Activated CD4-positive, alpha-beta T cell treated with anti-CD3 and anti-CD28 coated beads, Interleukin-10, Interleukin-2, amounts not matched to agents 100 ng/mL and 50 ng/mL, durations not matched to agents 16 hours and 8 hours (primary cell): ENCODE results near the gene RCOR2.

Experiments
- DNase-seq: peaks from one replicate; pipeline ENCODE4 v3.0.0-alpha.2; 2020

The RCOR2 gene

DNA sequence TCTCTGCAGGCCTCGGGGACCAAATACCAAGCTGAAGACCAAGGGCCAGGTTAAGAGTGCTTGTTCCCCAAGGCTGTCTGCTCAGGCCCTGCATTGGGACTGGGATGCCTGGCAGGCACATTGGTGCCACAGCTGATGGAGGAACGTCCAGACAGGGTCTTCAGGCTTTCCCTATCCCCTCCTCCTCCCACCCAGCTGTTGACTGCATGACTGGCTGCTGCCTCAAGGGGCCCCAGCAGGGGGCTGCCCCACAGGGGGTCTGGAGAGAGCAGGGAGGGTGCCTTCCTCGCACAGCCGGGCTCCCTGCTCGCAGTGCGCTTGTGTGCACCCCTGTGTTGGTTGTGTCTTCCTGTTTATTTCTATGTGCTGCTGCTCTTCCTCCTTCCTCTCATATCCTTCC, 9.9 kb downstream of the RCOR2 start:
- no peak for DNase-seq

DNA sequence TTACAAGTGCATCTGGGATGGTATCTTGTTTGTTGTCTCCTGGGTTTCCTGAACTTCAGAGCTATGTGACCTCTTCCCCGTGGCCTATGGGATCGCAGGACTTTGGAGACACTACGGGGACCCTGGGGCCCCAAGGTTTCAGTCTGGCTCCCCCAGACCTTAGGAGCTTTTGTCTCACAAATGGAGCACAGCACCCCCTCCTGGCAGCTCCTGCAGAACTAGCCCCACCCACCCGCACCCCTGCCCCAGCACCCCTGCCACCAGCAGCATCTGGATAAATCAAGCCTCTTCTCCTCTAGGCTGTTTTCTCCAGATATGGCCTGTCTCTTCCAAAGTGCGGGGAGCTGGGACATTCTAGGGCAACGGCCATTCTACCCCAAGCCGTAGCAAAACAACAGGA, 10.4 kb downstream of the RCOR2 start:
- DNase-seq: peak; percentile 39

DNA sequence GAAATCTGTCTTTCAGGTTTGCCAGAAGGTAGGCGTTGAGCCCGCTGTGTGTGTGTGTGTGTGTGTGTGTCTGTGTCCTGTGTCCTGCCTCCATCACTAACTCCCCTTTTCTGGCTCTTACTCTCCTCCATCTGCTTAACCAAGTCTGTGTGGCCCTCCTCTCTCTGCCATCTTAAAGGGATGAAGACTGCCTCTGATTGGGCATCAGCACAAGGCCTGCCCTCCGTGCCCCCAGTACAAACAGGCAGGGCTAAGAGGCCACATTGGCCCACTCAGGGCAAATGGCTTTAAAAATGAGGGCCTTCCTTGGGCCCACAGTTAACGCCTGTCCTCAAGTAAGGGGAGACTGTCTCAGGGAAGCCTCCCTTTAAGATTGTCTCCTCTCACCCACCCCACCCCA, 10.9 kb downstream of the RCOR2 start:
- no peak for DNase-seq

DNA sequence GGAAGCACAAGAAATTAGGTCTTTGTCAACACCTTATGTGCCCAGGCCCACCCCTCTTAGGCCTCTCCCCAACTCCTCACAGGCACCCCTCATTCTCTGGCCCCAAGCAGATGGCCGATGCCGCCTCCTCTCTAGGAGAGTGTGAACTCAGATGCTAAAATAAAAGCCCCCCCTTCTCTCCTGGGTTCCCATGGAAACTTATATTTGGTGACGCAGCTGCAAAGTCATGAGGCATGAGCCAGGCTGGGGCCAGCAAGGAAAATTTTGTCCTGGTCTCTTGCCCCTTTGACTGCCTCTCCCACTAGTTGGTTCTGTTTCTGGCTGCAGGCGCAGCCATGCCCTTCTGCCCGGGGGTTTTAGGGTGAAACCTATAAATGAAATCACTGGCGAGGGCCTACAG, 11.8 kb downstream of the RCOR2 start:
- DNase-seq: no peak

DNA sequence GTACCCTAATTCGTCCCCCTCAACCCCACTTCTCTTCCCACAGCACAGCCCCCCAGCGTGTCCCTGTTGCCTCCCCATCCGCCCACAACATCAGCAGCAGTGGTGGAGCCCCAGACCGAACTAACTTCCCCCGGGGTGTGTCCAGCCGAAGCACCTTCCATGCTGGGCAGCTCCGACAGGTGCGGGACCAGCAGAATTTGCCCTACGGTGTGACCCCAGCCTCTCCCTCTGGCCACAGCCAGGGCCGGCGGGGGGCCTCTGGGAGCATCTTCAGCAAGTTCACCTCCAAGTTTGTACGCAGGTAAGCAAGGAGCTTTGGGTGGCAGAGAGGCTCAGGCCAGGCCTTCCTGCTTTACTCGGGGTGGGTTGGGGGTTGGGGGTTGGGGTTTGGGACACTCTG, 12.2 kb downstream of the RCOR2 start:
- DNase-seq: no peak

DNA sequence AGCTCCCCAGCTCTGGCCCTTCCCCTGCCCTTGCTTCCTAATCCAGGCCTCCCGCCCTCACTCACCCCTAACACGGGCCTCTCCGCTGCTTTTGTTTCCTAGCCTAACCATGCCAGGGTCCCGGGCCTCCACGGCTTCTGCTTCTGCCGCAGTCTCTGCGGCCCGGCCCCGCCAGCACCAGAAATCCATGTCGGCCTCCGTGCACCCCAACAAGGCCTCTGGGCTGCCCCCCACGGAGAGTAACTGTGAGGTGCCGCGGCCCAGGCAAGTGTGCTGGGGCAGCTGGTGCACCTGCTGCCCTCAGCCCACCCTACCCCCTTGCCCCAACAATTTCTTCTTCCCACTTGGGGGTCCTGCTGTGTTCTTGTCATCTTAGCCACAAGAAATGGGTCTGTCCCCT, 13.1 kb downstream of the RCOR2 start:
- no peak for DNase-seq

DNA sequence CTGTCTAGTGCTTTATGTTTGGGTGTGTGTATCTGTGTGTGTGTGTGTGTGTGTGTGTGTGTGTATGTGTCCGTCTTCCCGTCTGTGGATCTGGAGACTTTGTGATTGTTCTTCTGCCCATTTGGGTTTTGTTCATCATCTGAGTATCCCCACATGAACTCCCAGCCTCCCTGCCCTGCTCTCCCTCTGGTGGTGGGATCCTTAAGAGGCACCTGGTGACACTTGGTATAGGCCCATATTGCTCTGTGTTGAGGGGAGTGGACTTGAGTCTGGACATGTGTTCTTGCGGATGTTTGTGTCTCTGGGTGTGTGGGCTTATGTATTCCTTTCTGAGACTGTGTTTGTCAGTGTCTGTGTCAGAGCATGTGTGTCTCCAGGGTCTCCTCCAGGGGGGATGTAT, 15.3 kb downstream of the RCOR2 start:
- no peak for DNase-seq

DNA sequence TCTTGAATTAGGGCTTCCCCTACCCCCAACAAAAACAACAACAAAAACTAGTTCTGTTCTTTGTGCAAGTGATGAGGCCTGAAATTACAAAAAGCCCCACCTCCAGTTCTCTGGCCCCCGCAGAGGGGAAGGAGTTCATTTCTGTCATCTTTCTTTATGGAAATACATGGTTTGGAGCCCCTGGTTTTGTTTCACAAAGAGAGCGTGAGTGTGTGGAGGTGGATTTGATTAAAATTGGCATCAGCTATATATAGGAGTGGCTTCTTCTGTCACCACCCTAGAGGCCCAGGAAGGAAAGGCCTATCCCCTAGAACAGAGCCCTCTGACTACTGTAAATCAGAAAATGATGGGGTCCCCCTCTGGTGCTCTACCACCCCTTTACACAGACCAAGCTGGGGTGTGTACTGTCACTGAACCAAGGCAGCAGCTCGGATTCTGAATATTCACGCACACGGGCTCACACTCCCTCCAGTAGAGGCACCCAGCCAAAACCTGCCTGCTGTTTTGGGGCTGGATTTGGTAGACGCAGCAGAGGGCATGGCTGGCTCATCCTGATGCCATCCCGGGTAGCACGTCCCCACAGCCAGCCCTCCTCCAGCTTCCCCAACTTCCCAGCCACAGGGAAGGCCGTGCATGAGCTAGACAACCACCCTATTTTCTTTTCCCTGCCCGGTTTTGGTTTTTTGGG, 19.4 kb downstream of the RCOR2 start:
- DNase-seq: no peak

DNA sequence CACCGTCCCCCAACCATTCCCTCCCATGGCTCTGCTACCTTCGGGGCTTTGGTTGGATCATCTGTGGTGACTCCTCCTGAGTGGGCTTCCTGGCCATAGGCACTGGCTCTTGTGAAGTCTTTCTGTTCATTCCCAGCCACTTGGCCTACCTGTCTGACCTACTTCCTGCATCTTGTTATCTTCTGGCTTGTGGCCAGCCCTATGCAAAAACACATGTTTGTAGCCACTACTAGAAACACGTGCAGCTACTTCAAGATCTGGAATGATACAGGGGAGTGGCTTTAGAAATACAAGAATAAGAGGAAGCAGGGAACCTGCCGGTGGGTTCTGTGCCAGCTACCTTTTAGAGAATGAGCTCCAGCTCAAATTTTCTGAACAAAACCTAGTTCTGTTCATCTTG, 20.9 kb downstream of the RCOR2 start:
- DNase-seq: no peak

DNA sequence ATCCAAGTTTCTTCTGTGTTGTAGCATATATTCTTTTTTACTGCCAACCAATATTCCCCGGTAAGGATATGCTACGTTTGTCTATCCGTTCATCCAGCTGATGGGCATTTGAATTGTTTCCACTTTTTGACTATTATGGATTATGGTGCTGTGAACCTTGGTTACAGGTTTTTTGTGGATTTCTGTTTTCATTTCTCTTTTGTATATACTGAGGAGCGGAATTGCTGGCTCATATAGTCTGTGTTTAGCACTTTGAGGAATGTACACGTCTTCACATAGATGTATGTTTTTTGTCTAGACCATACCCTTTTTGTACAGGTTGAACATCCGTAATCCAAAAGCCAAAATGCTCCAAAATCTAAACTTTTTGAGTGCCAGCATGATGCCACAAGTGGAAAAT, 23.6 kb downstream of the RCOR2 start:
- DNase-seq: no peak

DNA sequence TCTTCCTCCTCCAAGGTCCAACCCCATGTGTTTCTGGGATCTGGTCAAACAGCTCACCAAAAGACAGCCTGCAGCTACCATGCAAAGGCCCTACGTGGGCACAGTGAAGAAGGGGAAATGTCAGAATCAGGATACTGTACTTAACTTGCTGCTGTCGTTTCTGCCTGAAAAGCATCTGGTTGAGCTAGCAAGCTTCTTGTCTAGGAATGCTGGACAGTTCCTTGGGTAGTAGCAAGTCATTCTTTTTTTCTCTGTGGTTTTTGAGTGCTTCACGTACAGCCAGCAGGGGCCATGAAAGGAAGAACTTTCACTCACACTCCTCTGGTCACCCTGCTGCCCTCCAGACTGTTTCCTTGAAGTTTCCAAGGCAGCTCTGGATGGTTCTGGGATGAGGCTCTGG, 24.7 kb downstream of the RCOR2 start:
- no peak for DNase-seq

DNA sequence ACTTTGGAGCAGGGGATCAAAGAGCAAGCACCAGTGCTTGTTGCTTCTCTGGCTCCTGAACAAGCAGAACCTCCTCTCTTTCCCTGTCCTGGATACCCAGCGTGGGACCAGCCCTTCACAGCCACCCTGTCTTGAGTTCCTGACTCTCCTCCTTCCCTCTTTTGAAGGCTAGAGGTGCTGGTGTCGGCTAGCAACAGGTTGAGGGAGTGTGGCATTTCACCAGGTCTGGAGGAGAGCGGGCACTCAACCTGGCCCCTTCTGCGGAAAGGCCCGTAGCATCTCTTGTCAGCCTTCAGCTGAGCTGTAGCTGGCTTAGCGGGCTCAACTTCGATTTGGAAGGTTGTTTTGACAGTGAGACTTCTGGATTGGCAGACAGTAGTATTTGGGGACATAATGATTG, 26.6 kb downstream of the RCOR2 start:
- no peak for DNase-seq

DNA sequence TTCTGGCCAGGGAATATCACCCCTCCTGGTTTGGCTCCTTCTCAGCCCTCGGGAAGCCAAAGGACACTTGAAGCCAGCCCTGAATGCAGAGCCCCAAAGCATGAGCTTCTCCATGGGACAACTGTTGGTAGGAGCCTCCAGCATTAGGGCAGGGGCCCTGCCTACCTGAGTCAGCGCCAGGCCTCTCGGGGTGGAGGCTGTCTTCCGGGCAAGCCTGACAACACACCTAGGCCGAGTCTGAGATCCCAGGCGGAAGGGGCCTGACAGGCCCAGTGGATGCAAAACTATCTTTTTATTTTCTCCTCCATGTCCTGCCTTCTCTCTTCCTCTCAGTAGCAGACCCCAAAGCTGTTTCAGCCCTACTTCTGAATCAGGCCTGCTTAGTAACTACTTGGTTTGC, 27.6 kb downstream of the RCOR2 start:
- no peak for DNase-seq

DNA sequence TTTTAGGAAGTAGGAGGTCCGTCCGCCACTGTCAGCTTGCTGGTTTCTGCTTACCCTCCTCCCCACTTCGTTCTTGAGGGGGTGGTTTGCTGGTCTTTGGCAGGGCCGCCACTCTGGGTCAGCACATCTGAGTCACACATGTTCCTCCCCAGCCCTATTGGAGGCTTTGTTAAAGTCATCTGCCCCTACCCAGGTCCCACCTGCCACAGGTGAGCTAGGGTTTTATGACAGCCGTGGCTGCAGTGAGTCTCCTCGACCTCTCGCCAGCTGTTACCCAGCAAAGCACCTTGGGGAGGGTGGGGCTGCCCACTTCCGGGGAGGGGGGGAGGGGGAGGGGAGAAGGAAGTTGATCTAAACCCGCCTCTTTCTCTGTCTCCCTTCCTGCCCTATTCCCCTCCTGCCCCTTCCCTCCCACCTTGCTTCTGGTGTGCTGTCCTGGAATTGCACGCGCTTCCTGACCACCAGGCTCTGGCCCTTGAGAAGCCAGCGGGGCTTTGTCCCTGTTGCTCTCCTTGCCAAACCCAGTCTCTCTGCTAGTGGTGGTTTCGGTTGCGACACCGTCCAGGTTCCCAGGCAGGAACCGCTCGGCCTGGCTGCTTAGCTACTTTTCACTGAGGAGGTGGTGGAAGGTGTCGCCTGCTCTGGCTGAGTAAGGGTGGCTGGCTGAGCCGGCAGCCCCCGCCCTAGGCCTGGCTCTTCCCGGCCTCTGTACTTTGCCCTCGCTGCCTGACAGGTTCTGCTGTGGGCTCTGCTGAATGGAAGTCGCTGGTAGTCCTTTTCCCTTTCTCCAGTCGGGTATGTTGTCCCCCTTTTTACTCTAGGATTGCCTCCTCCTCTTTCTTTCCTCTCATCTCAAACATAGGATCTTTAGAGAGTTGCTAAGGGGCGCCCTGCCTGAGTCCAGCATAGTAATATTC, 28.5 kb downstream of the RCOR2 start:
- peak; percentile 77 for DNase-seq

DNA sequence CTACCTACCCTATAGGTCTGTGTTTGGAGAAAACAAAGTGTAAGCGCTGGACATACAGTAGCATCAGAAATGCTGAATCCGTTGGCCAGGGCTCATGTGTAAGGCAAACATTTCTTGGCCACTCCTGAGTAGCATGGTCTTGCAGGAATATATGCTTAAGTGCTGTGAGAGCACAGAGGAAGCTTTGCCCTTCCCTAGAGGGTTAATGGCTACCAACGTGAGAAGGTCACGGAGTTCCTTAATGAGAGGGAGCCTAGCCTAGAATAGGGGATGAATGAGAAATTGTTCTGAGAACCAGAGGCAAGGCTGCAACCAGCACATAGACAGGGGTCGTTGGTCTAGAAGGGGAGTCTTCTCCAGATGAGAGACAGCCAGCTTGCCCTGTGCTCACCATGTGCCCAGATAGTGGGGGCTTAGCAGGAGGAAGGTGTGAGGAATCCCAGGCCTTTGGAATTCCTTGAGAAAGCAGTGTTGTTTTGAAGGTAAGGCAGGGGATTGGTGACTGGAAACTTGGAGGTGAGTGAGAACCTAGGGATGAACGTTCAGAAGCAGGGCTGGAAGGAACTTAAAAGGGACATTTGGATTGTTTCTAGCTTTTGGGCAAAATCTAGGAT, 29.5 kb downstream of the RCOR2 start:
- DNase-seq: no peak

DNA sequence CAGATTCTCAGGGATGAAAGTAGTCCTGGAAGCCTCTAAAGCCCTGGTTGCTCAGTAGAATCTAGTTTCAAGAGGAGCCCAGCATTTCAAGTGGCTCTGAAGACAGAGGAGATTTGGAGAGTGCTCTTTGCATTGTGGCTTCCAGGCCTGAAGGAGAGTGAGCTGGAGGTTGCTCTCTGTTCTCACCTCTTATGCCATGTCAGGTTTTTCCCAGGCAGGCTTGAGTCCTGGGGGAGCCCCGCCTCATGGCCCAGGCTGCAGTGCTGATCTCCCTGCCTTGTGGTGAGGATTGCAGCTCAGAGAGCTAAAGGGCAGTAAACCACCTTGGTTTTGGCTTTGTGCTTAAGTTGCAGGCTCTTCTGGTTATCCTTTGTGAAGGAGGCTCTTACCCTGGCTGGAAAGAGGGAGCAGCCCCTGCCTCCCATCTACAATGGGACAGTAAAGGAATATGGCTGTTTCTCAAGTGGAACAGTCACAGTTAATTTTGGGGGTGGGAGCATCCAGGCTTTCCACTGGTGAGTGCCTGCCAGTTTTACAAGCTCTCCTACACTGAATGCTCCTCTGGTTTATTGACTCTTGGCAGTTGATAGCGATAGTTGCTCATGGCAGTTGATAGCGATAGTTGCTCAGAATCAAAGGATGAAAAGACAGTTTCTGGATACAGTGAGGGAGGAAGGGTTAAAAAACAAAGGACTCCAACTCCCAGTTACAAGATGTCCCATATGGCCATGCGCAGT, 32.6 kb downstream of the RCOR2 start:
- DNase-seq: no peak

DNA sequence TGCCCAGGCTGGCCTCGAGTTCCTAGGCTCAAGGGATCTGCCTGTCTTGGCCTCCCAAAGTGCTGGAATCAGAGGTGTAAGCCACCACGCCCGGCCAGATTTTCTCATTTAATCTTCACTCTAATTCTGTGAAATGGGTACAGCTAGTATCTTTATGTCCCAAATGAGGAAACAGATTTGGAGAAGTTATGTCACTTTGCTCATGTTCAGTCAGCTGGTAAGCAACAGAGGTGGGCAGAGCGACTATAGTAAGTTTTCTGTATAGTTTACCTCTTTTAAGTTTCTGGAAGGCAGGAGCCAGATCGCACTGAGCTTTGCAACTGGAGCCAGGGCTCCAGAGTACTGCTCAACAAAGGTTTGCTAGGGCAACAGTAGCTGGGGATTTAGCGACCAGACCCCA, 33.2 kb downstream of the RCOR2 start:
- DNase-seq: no peak

DNA sequence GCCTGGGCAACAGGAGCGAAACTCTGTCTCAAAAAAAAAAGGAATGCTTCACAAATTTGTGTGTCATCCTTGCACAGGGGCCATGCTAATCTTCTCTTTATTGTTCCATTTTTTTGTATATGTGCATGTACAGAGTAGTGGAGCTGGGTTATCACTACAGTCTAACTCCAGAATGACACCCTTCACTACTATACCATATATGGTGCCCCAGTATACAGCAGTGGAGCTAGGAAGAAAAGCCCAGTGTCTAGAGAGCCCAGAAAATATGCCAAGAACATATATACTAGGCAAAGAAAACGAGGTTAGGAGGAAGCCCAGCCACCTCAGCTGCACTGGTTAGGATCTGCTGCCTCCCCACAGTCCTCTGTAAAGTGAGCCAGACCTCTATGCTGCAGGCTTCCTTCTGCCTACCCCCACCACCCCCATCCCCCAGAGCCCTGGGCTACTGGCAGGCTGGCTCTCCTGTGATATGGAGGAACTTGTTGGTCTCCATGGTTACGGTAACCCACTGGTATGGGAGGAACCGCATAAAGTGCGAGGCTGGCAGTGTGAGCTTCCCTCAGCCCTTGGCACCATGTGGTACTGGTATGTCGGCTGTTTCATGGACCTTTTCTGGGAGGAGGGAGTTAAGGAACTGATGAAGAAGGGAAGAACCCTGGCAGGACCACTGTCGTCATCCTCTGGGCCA, 34.3 kb downstream of the RCOR2 start:
- no peak for DNase-seq

DNA sequence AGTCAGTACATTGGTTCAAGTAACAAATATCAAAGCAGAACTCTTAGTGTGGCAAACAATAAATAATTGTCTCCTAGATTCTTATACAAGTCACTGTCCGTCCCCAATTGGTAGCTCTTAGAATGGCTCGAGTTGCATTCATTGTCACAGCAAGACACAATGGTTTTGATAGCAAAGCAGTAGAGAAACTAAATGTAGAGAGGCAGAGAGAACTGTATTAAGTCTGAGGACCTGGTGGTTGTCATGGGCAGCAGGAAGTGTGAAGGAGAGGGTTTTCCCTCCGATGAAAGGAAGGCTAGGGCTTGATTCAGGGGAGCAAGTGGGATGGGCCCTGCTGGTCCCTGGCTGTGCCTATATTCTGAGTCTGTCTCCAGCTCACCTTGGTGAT, 36.6 kb downstream of the RCOR2 start:
- DNase-seq: no peak

DNA sequence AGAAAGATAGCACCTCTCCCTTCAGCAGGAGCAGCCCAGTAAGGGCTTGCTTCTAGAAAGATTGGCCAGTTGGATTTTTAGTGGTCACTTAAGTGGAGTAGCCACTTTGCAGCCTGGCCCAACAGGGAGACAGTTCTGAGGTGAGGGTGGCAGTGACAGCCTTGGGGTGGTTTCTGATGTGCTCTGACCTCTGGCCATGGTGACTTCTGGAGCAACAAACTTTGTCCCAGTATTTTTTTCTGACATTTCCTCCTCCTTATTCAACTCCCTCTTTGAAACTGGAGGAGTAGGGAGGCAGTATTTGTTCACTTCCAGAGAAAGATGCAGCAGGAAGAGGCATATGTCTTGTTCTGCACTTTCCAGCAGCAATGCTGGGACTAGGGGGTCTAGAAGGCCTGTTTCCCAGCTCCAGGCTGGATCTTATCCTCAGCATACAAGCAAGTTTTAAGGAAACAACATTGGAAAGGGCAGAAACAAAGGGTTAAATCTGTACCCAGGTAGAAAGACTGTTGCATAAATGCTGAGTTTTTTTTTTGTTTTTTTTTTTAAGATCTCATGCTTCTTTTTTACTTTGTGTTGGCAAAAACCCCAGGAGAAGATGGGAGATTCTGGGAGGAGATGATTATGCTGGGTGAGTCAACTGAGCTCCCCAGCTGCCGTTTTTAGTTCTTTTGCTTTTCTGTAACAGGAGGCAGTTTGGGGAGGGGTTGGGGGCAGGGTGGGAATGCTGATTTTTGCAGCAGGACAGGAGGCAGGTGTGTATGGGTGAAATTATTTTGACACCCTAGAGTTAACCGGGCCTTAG, 37.2 kb downstream of the RCOR2 start:
- DNase-seq: no peak

DNA sequence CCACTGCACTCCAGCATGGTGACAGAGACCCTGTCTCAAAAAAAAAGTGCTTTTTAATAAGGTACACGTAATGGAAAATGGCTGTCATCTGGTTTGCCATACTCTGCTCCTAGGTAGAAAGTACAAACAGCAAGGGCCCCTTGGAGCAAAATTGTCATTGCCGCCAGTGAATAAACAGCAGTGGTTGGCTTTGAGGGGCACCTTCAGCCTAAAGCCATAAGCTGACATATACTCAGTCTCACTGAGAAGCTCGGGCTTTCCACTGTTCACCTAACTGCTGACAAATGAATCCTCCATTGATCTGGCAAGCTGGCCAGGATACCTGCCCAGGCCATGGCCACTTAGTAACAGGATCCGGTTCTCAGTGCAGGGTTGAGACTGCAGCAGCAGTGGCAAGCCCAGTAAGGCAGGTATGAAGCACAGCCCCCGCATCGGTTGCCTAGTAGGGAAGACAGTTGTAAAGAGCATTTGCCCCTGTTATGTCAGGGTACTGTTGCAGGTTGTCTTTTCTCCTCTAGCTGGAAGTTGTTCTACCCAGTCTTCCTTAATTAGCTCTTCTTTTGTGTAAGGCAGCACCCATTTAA, 39.2 kb downstream of the RCOR2 start:
- DNase-seq: no peak

DNA sequence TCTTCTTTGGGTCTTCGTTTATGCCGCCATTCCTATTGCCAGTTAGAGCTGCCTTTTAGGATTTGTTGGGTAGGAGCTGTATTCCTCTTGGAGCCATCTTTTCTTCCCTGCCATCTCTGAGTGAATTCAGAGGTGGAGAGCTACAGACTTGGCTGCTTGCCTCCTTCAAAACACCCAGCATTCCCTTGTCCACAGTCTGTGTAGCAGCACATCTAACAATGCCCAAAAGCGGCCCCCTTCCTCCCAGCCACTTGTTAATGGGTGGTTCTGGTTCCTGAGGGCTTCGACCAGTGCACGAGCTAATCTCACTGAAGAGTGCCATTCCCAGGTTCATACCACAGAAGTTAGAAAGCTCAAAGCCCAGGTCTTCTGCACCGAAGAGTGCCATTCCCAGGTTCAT, 40.3 kb downstream of the RCOR2 start:
- DNase-seq: no peak
